Measurements from ENCODE around the gene NHERF2.

NHERF2 gene

GRCh38 chr16:2027024-2028010, 615 bp downstream of the NHERF2 start:
- Histone ChIP-seq H3K18ac (ENCODE audit: low read length) (peak overlapping the region; percentile 95), H3K27ac (replicated peaks; ENCODE audit: low read length) (no peak overlapping the region), H3K4me3 (ENCODE audit: low read length in 2 of 2) (peak overlapping the region; percentile 50 to 83), H2BK12ac (ENCODE audit: low read length) (peak overlapping the region; percentile 63), H4K91ac (ENCODE audit: low read depth, low read length, poor library complexity) (peak overlapping the region; percentile 1), H2AFZ (ENCODE audit: low read length) (peak overlapping the region; percentile 84), H3K79me1 (ENCODE audit: low read depth, low read length) (peaks cover 4% of the 10 kb centered on the region), H3K27me3 (ENCODE audit: control insufficient read depth in 3 of 3, insufficient read depth in 3 of 3, low read depth in 1 of 3, low read length in 3 of 3) (peaks cover 3 to 40% (median 38%) of the 10 kb centered on the region in 3 experiments), H3K4ac (ENCODE audit: low read length) (peak overlapping the region; percentile 98), H2BK5ac (ENCODE audit: low read length) (no peak overlapping the region), H2BK120ac (ENCODE audit: low read depth, low read length) (no peak overlapping the region), H3K4me1 (ENCODE audit: control insufficient read depth in 2 of 2, insufficient read depth in 1 of 2, low read depth in 1 of 2, low read length in 2 of 2) (peaks cover 7 to 16% of the 10 kb centered on the region in 2 donors), H2BK15ac (ENCODE audit: low read length) (peak overlapping the region; percentile 58), H3K36me3 (replicated peaks in 1 of 2; ENCODE audit: control insufficient read depth in 2 of 2, insufficient read depth in 2 of 2, low read length in 2 of 2) (no peaks in the 10 kb centered on the region), H3K9me3 (replicated peaks in 1 of 2; ENCODE audit: control insufficient read depth in 2 of 2, insufficient read depth in 1 of 2, low read depth in 1 of 2, low read length in 2 of 2) (peaks cover 4 to 5% of the 10 kb centered on the region in 2 donors), H3K9ac (ENCODE audit: low read depth, low read length, poor library complexity) (peak overlapping the region; percentile 83), H4K8ac (ENCODE audit: low read depth, low read length) (no peak overlapping the region), H2AK5ac (ENCODE audit: low read depth, low read length) (peak overlapping the region; percentile 24), H3K14ac (ENCODE audit: low read length) (peak overlapping the region; percentile 82), H3K4me2 (ENCODE audit: insufficient read depth, low read length, poor library complexity, severe bottlenecking) (peak overlapping the region; percentile 89), H3K23ac (ENCODE audit: low read depth, low read length, poor library complexity) (peak overlapping the region; percentile 58)
- DNase-seq (ENCODE audit: low spot score): no peak
- WGBS, 2 donors (ENCODE audit: extremely low coverage in 2 of 2, insufficient read length in 2 of 2, insufficient replicate concordance in 1 of 2): no CpG with 5 or more reads among the region's 76 CpGs

GRCh38 chr16:2028146-2028545, 1.4 kb downstream of the NHERF2 start:
- Histone ChIP-seq H2AFZ (ENCODE audit: low read length) (no peak overlapping the region), H4K8ac (ENCODE audit: low read depth, low read length) (no peak overlapping the region), H3K27me3 (ENCODE audit: control insufficient read depth in 3 of 3, insufficient read depth in 3 of 3, low read depth in 1 of 3, low read length in 3 of 3) (peaks cover 3 to 40% (median 33%) of the 10 kb centered on the region in 3 experiments), H4K91ac (ENCODE audit: low read depth, low read length, poor library complexity) (no peak overlapping the region), H2BK12ac (ENCODE audit: low read length) (peak overlapping the region; percentile 75), H3K4me2 (ENCODE audit: insufficient read depth, low read length, poor library complexity, severe bottlenecking) (no peak overlapping the region), H3K79me1 (ENCODE audit: low read depth, low read length) (peaks cover 4% of the 10 kb centered on the region), H3K4me1 (ENCODE audit: control insufficient read depth in 2 of 2, insufficient read depth in 1 of 2, low read depth in 1 of 2, low read length in 2 of 2) (peaks cover 4 to 10% of the 10 kb centered on the region in 2 donors), H3K4me3 (ENCODE audit: low read length in 2 of 2) (no peak overlapping the region), H2BK5ac (ENCODE audit: low read length) (peak overlapping the region; percentile 53), H3K36me3 (replicated peaks in 1 of 2; ENCODE audit: control insufficient read depth in 2 of 2, insufficient read depth in 2 of 2, low read length in 2 of 2) (no peaks in the 10 kb centered on the region), H3K23ac (ENCODE audit: low read depth, low read length, poor library complexity) (peak overlapping the region; percentile 58), H3K4ac (ENCODE audit: low read length) (no peak overlapping the region), H3K18ac (ENCODE audit: low read length) (no peak overlapping the region), H3K14ac (ENCODE audit: low read length) (no peak overlapping the region), H3K9me3 (replicated peaks in 1 of 2; ENCODE audit: control insufficient read depth in 2 of 2, insufficient read depth in 1 of 2, low read depth in 1 of 2, low read length in 2 of 2) (peaks cover 4 to 5% of the 10 kb centered on the region in 2 donors), H2BK15ac (ENCODE audit: low read length) (no peak overlapping the region), H2AK5ac (ENCODE audit: low read depth, low read length) (peak overlapping the region; percentile 24), H3K27ac (replicated peaks; ENCODE audit: low read length) (no peak overlapping the region), H2BK120ac (ENCODE audit: low read depth, low read length) (peak overlapping the region; percentile 36), H3K9ac (ENCODE audit: low read depth, low read length, poor library complexity) (no peak overlapping the region)
- WGBS, 2 donors (ENCODE audit: extremely low coverage in 2 of 2, insufficient read length in 2 of 2, insufficient replicate concordance in 1 of 2): no CpG with 5 or more reads among the region's 3 CpGs
- no peak for DNase-seq (ENCODE audit: low spot score)

GRCh38 chr16:2028620-2029220, 2.0 kb downstream of the NHERF2 start:
- Histone ChIP-seq H3K23ac (ENCODE audit: low read depth, low read length, poor library complexity) (peak overlapping the region; percentile 43), H2AK5ac (ENCODE audit: low read depth, low read length) (peak overlapping the region; percentile 53)
- no CpG with 5 or more reads among the region's 18 CpGs for WGBS, 2 donors (ENCODE audit: extremely low coverage in 2 of 2, insufficient read length in 2 of 2, insufficient replicate concordance in 1 of 2)

GRCh38 chr16:2029350-2029749, 2.6 kb downstream of the NHERF2 start:
- WGBS, 2 donors (ENCODE audit: extremely low coverage in 2 of 2, insufficient read length in 2 of 2, insufficient replicate concordance in 1 of 2): no CpG with 5 or more reads among the region's 22 CpGs

More at GRCh38 chr16:2028620-2029220, 2.0 kb downstream of the NHERF2 start:
- Histone ChIP-seq H3K27me3 (ENCODE audit: control insufficient read depth in 3 of 3, insufficient read depth in 3 of 3, low read depth in 1 of 3, low read length in 3 of 3) (peaks cover 3 to 40% (median 32%) of the 10 kb centered on the region in 3 experiments), H2AFZ (ENCODE audit: low read length) (no peak overlapping the region), H4K8ac (ENCODE audit: low read depth, low read length) (no peak overlapping the region), H3K4me2 (ENCODE audit: insufficient read depth, low read length, poor library complexity, severe bottlenecking) (no peak overlapping the region), H2BK15ac (ENCODE audit: low read length) (no peak overlapping the region), H3K79me1 (ENCODE audit: low read depth, low read length) (peaks cover 4% of the 10 kb centered on the region), H3K18ac (ENCODE audit: low read length) (no peak overlapping the region), H3K27ac (replicated peaks; ENCODE audit: low read length) (no peak overlapping the region), H3K4me3 (ENCODE audit: low read length in 2 of 2) (no peak overlapping the region), H3K4ac (ENCODE audit: low read length) (no peak overlapping the region), H3K9me3 (replicated peaks in 1 of 2; ENCODE audit: control insufficient read depth in 2 of 2, insufficient read depth in 1 of 2, low read depth in 1 of 2, low read length in 2 of 2) (peaks cover 4 to 5% of the 10 kb centered on the region in 2 donors), H3K36me3 (replicated peaks in 1 of 2; ENCODE audit: control insufficient read depth in 2 of 2, insufficient read depth in 2 of 2, low read length in 2 of 2) (no peaks in the 10 kb centered on the region), H2BK12ac (ENCODE audit: low read length) (no peak overlapping the region), H4K91ac (ENCODE audit: low read depth, low read length, poor library complexity) (no peak overlapping the region), H3K4me1 (ENCODE audit: control insufficient read depth in 2 of 2, insufficient read depth in 1 of 2, low read depth in 1 of 2, low read length in 2 of 2) (peaks cover 9 to 10% of the 10 kb centered on the region in 2 donors), H2BK5ac (ENCODE audit: low read length) (peak overlapping the region; percentile 53), H3K9ac (ENCODE audit: low read depth, low read length, poor library complexity) (peak overlapping the region; percentile 24), H3K14ac (ENCODE audit: low read length) (no peak overlapping the region), H2BK120ac (ENCODE audit: low read depth, low read length) (no peak overlapping the region)
- no peak for DNase-seq (ENCODE audit: low spot score)

More at GRCh38 chr16:2029350-2029749, 2.6 kb downstream of the NHERF2 start:
- no peak overlapping the region for H3K23ac ChIP-seq (ENCODE audit: low read depth, low read length, poor library complexity)
- DNase-seq (ENCODE audit: low spot score): no peak
- no peak overlapping the region for H2BK5ac ChIP-seq (ENCODE audit: low read length)
- H3K4me2 ChIP-seq (ENCODE audit: insufficient read depth, low read length, poor library complexity, severe bottlenecking): no peak overlapping the region
- no peak overlapping the region for H2AFZ ChIP-seq (ENCODE audit: low read length)
- no peak overlapping the region for H3K14ac ChIP-seq (ENCODE audit: low read length)
- H2BK15ac ChIP-seq (ENCODE audit: low read length): no peak overlapping the region
- H4K8ac ChIP-seq (ENCODE audit: low read depth, low read length): no peak overlapping the region
- H2BK12ac ChIP-seq (ENCODE audit: low read length): no peak overlapping the region
- peak overlapping the region; percentile 3 for H3K18ac ChIP-seq (ENCODE audit: low read length)
- H3K36me3 ChIP-seq (replicated peaks in 1 of 2; ENCODE audit: control insufficient read depth in 2 of 2, insufficient read depth in 2 of 2, low read length in 2 of 2): no peaks in the 10 kb centered on the region
- H3K79me1 ChIP-seq (ENCODE audit: low read depth, low read length): peaks cover 4% of the 10 kb centered on the region
- peak overlapping the region; percentile 8 for H2AK5ac ChIP-seq (ENCODE audit: low read depth, low read length)
- peaks cover 3 to 38% (median 27%) of the 10 kb centered on the region in 3 experiments for H3K27me3 ChIP-seq (ENCODE audit: control insufficient read depth in 3 of 3, insufficient read depth in 3 of 3, low read depth in 1 of 3, low read length in 3 of 3)
- H4K91ac ChIP-seq (ENCODE audit: low read depth, low read length, poor library complexity): no peak overlapping the region
- H3K9ac ChIP-seq (ENCODE audit: low read depth, low read length, poor library complexity): no peak overlapping the region
- no peak overlapping the region for H3K27ac ChIP-seq (replicated peaks; ENCODE audit: low read length)
- no peak overlapping the region for H2BK120ac ChIP-seq (ENCODE audit: low read depth, low read length)
- H3K4me1 ChIP-seq (ENCODE audit: control insufficient read depth in 2 of 2, insufficient read depth in 1 of 2, low read depth in 1 of 2, low read length in 2 of 2): peaks cover 9 to 14% of the 10 kb centered on the region in 2 donors
- H3K4ac ChIP-seq (ENCODE audit: low read length): no peak overlapping the region
- no peak overlapping the region for H3K4me3 ChIP-seq (ENCODE audit: low read length in 2 of 2)
- peaks cover 4 to 5% of the 10 kb centered on the region in 2 donors for H3K9me3 ChIP-seq (replicated peaks in 1 of 2; ENCODE audit: control insufficient read depth in 2 of 2, insufficient read depth in 1 of 2, low read depth in 1 of 2, low read length in 2 of 2)

Measured in neuronal stem cell (in vitro differentiated cells).